BJ (cell line): Measurements from ENCODE around the gene TAF1C. TPM values are rescaled to one million over a fixed set of nuclear protein-coding genes. Genes with fewer than 3 reads are reported as not detected.

Experiments
- CTCF ChIA-PET: fragments of 350-600 bp; formaldehyde crosslinking; extraction: SDS; loops from one replicate; lab custom pipeline; 2021; ENCODE audit warnings: antibody characterized with exemption, inconsistent platforms; lab: Yijun Ruan, JAX
- POLR2A ChIA-PET: fragments of 300-600 bp; sonication (Branson Sonifier 250); formaldehyde crosslinking; extraction: SDS; loops from one replicate; lab custom pipeline; 2021; ENCODE audit warnings: antibody characterized with exemption; lab: Charles Lee
- DNase-seq: peaks from one replicate; pipeline ENCODE4 v3.0.0-alpha.2; 2011; ENCODE audit warnings: low read depth
- H3K27me3 ChIP-seq: 2 replicates; pipeline ENCODE4 v1.6.0; 2011; ENCODE audit warnings: low read length; ENCODE audit not compliant: control insufficient read depth, insufficient read depth
- H3K36me3 ChIP-seq: 2 replicates; pipeline ENCODE4 v1.5.1; 2011; ENCODE audit warnings: low read length; ENCODE audit not compliant: control insufficient read depth, insufficient read depth
- H3K4me3 ChIP-seq: 2 replicates; pipeline ENCODE4 v1.5.1; 2011; ENCODE audit warnings: low read depth, mild to moderate bottlenecking, control low read depth, low read length
- polyA plus RNA-seq: library from polyadenylated mRNA; depleted of rRNA; stranded (reverse); fragments of >200 nt; gene quantifications from 2 replicates; pipeline ENCODE4 v1.2.3, GENCODE V29; 2011
- TF ChIP-seq, protein P1 (sequence below): IDR thresholded peaks from 2 replicates; pipeline ENCODE4 v1.5.1; 2011; ENCODE audit warnings: low read depth, mild to moderate bottlenecking, control low read depth, inconsistent platforms, low read length, moderate library complexity; ENCODE audit not compliant: insufficient read depth

TAF1C gene
- polyA plus RNA-seq, 1 experiment: 23.4 TPM

GRCh38 chr16:84155771-84156170 lies 31.1 kb downstream of the TAF1C start:
- CTCF ChIA-PET: interaction anchor here (0.9 to 1.6 kb wide), 5 partner anchors 9 to 152 kb away, joined by 3 to 6 read pairs (median 4); partner anchors contain the start of genes DNAAF1, HSDL1 and TAF1C

GRCh38 chr16:84155226-84155625 lies 31.6 kb downstream of the TAF1C start:
- ChIA-PET POLR2A (no interaction called here), CTCF (interaction anchor here (0.9 to 1.2 kb wide), 2 partner anchors 10 to 153 kb away, joined by 3 read pairs; partner anchors contain the start of genes DNAAF1 and HSDL1)
- no peaks in the 10 kb centered on the region for H3K36me3 ChIP-seq
- H3K27me3 ChIP-seq: peaks cover 4% of the 10 kb centered on the region
- no peak for DNase-seq
- TF ChIP-seq, protein P1, sequence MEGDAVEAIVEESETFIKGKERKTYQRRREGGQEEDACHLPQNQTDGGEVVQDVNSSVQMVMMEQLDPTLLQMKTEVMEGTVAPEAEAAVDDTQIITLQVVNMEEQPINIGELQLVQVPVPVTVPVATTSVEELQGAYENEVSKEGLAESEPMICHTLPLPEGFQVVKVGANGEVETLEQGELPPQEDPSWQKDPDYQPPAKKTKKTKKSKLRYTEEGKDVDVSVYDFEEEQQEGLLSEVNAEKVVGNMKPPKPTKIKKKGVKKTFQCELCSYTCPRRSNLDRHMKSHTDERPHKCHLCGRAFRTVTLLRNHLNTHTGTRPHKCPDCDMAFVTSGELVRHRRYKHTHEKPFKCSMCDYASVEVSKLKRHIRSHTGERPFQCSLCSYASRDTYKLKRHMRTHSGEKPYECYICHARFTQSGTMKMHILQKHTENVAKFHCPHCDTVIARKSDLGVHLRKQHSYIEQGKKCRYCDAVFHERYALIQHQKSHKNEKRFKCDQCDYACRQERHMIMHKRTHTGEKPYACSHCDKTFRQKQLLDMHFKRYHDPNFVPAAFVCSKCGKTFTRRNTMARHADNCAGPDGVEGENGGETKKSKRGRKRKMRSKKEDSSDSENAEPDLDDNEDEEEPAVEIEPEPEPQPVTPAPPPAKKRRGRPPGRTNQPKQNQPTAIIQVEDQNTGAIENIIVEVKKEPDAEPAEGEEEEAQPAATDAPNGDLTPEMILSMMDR: no peak
- H3K4me3 ChIP-seq: no peak overlapping the region

More at GRCh38 chr16:84155771-84156170, 31.1 kb downstream of the TAF1C start:
- Histone ChIP-seq H3K36me3 (no peaks in the 10 kb centered on the region), H3K27me3 (peaks cover 4% of the 10 kb centered on the region), H3K4me3 (no peak overlapping the region)
- POLR2A ChIA-PET: no interaction called here
- no peak for DNase-seq
- TF ChIP-seq, protein P1: no peak

DNA sequence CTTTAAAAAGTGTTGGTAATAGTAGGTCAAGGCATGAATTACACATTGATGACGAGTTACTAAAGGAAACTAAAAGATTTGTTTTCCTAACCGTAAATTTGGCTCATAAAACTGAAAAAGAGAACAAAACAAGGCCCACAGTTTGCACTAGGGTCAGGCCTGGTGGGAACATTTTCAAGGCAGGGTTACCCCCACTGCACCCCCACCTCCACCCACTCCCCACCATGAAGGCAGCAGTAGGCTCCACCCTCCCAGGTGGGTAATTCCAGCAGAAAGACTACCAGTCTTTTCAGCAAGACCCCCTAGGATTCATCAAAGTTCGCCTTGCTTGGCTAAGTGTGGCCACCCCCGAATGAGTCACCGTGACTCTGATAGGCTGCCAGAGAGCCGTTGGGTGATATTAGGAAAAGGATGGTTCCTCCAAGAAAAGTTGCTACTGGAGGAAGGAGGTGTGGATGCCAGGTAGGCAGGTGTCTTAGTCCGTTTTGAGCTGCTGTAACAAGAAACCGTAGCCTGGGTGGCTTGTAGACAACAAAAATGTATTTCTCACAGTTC lies 33.1 kb downstream of the TAF1C start:
- DNase-seq: no peak
- CTCF ChIA-PET: no interaction called here

DNA sequence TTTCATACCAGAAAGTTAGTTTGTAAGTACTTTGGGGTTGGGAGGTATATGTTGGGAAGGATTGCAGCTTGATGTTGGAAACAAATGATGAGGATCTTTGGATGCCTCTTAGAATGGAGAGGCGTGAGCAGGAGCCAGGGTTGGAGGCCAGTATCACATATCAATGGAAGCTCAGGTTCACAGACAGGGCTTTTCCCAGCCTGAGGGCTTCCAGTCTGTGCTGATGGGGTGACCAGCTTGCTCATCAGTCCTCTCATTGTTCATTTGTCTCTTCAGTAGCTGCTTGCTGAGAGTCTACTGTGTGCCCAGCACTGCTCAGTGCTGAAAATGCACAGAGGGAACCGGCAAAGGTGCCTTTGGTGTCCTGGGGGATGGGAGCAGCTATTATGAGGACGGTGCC lies 35.9 kb downstream of the TAF1C start:
- Histone ChIP-seq H3K27me3 (peaks cover 3% of the 10 kb centered on the region; the same call in 1 of the 2 replicates), H3K4me3 (no peak overlapping the region), H3K36me3 (no peaks in the 10 kb centered on the region)
- TF ChIP-seq, protein P1: no peak
- DNase-seq: no peak
- ChIA-PET POLR2A (no interaction called here), CTCF (no interaction called here)

More for the DNA sequence above, 33.1 kb downstream of the TAF1C start:
- POLR2A ChIA-PET: no interaction called here
- no peaks in the 10 kb centered on the region for H3K36me3 ChIP-seq
- peaks cover 3% of the 10 kb centered on the region for H3K27me3 ChIP-seq
- H3K4me3 ChIP-seq: no peak overlapping the region
- TF ChIP-seq, protein P1: no peak

GRCh38 chr16:84144859-84145639 lies 41.8 kb downstream of the TAF1C start, which contains the start of the genes DNAAF1 and HSDL1:
Gene DNAAF1 (plus strand): TSS chr16:84145308. CDS start chr16:84145441, 133 bp downstream.
Gene HSDL1 (minus strand): TSS chr16:84145177. CDS start chr16:84131321, 13,856 bp downstream.
- H3K4me3 ChIP-seq: peak within 1 kb of the TSS; percentile 98
- TF ChIP-seq, protein P1: peak; percentile 10; the same call in 1 of the 2 replicates
- ChIA-PET CTCF (interaction anchor here (0.9 to 2.1 kb wide), 5 partner anchors 11 to 60 kb away, joined by 3 to 8 read pairs (median 4); partner anchors contain the start of genes MBTPS1 and TAF1C), POLR2A (no interaction called here)
- DNase-seq: peak; percentile 14
- H3K27me3 ChIP-seq: peaks cover 2% of the 10 kb centered on the region; the same call in 1 of the 2 replicates
- H3K36me3 ChIP-seq: no peaks in the 10 kb centered on the region
